Smooth muscle cell of trachea (primary cell): Measurements from ENCODE around the gene CST2. TPM values are rescaled to one million over a fixed set of nuclear protein-coding genes. Genes with fewer than 3 reads are reported as not detected.

Experiments
- total RNA-seq: library from RNA; depleted of rRNA; stranded (reverse); fragments of >200 nt; gene quantifications from 2 replicates; pipeline ENCODE4 v1.2.1, GENCODE V29; 2014

Gene CST2
- not detected in 2 replicates for total RNA-seq

GRCh38 chr20:23826541-23827021 is at the start of gene CST2:
Gene CST2, minus strand, starts transcription at chr20:23826729. Its CDS starts 69 bp downstream, at chr20:23826660.

Other genes starting within 250 kb of the CST2 start
- not detected in 2 replicates for gene CST9, start 220.8 kb downstream of the CST2 start, total RNA-seq
- gene CST3, start 188.8 kb downstream of the CST2 start, total RNA-seq = 254 and 383 TPM in 2 replicates
- gene CST4, start 137.7 kb downstream of the CST2 start, total RNA-seq = not detected in 2 replicates
- 0.15 and 0.50 TPM in 2 replicates for gene CST1, start 75.8 kb downstream of the CST2 start, total RNA-seq
- gene CST5, start 53.0 kb upstream of the CST2 start, total RNA-seq = not detected in 2 replicates
- not detected in 2 replicates for gene GGTLC1, start 162.1 kb upstream of the CST2 start, total RNA-seq